ENCODE data around the gene C3orf20.
"Not testable (repeated sequence)": the region's sequence is repeated elsewhere in the genome, so short reads cannot be mapped to it uniquely, and the experiment has no call there.

Gene C3orf20

GRCh38 chr3:14641346-14641745 lies 33.6 kb upstream of the C3orf20 start:
- peaks cover 24% of the 10 kb centered on the region for H3K27me3 Mint-ChIP-seq
- H3K27ac Mint-ChIP-seq = no peak overlapping the region
- H3K9me3 Mint-ChIP-seq = no peaks in the 10 kb centered on the region
- H3K36me3 Mint-ChIP-seq (ENCODE audit: low read depth) = no peaks in the 10 kb centered on the region
- no peaks in the 10 kb centered on the region for H3K4me1 Mint-ChIP-seq (ENCODE audit: low read depth)
- no peak overlapping the region for H3K4me3 Mint-ChIP-seq

- H3K4me3 Mint-ChIP-seq = no peak overlapping the region
- no peak overlapping the region for H3K27ac Mint-ChIP-seq
- peaks cover 12% of the 10 kb centered on the region for H3K4me1 Mint-ChIP-seq (ENCODE audit: low read depth)
- H3K9me3 Mint-ChIP-seq = no peaks in the 10 kb centered on the region
- no peaks in the 10 kb centered on the region for H3K36me3 Mint-ChIP-seq (ENCODE audit: low read depth)
- H3K27me3 Mint-ChIP-seq = no peaks in the 10 kb centered on the region
Measured at GRCh38 chr3:14645453-14645852, 29.5 kb upstream of the C3orf20 start.

GRCh38 chr3:14646131-14646573 lies 28.8 kb upstream of the C3orf20 start:
- Mint-ChIP-seq H3K27ac (no peak overlapping the region), H3K4me1 (ENCODE audit: low read depth) (peaks cover 16% of the 10 kb centered on the region), H3K9me3 (no peaks in the 10 kb centered on the region), H3K4me3 (no peak overlapping the region), H3K27me3 (no peaks in the 10 kb centered on the region), H3K36me3 (ENCODE audit: low read depth) (no peaks in the 10 kb centered on the region)

GRCh38 chr3:14646589-14647413 lies 28.1 kb upstream of the C3orf20 start:
- Mint-ChIP-seq H3K9me3 (no peaks in the 10 kb centered on the region), H3K36me3 (ENCODE audit: low read depth) (no peaks in the 10 kb centered on the region), H3K27ac (no peak overlapping the region), H3K4me1 (ENCODE audit: low read depth) (peaks cover 19% of the 10 kb centered on the region), H3K27me3 (no peaks in the 10 kb centered on the region), H3K4me3 (no peak overlapping the region)

GRCh38 chr3:14647976-14648955 lies 26.7 kb upstream of the C3orf20 start:
- H3K4me3 Mint-ChIP-seq = no peak overlapping the region
- peaks cover 32% of the 10 kb centered on the region for H3K4me1 Mint-ChIP-seq (ENCODE audit: low read depth)
- H3K9me3 Mint-ChIP-seq = no peaks in the 10 kb centered on the region
- no peaks in the 10 kb centered on the region for H3K27me3 Mint-ChIP-seq
- H3K36me3 Mint-ChIP-seq (ENCODE audit: low read depth) = no peaks in the 10 kb centered on the region
- H3K27ac Mint-ChIP-seq = no peak overlapping the region

- Mint-ChIP-seq H3K4me1 (ENCODE audit: low read depth) (peaks cover 40% of the 10 kb centered on the region), H3K27ac (no peak overlapping the region)
Measured at GRCh38 chr3:14649466-14649865, 25.5 kb upstream of the C3orf20 start.

GRCh38 chr3:14650193-14650592 lies 24.7 kb upstream of the C3orf20 start:
- Mint-ChIP-seq H3K4me1 (ENCODE audit: low read depth) (peaks cover 40% of the 10 kb centered on the region), H3K9me3 (no peaks in the 10 kb centered on the region), H3K36me3 (ENCODE audit: low read depth) (peaks cover 11% of the 10 kb centered on the region), H3K27me3 (no peaks in the 10 kb centered on the region), H3K27ac (peak overlapping the region; percentile 98), H3K4me3 (peak overlapping the region; percentile 93)

More at GRCh38 chr3:14649466-14649865, 25.5 kb upstream of the C3orf20 start:
- peak overlapping the region; percentile 93 for H3K4me3 Mint-ChIP-seq
- peaks cover 9% of the 10 kb centered on the region for H3K36me3 Mint-ChIP-seq (ENCODE audit: low read depth)
- H3K9me3 Mint-ChIP-seq = no peaks in the 10 kb centered on the region
- no peaks in the 10 kb centered on the region for H3K27me3 Mint-ChIP-seq

- H3K36me3 Mint-ChIP-seq (ENCODE audit: low read depth) = peaks cover 23% of the 10 kb centered on the region
- H3K9me3 Mint-ChIP-seq = no peaks in the 10 kb centered on the region
- H3K4me3 Mint-ChIP-seq = peak within 1 kb of the TSS; percentile 93
- H3K4me1 Mint-ChIP-seq (ENCODE audit: low read depth) = peaks cover 44% of the 10 kb centered on the region
- peak within 1 kb of the TSS; percentile 98 for H3K27ac Mint-ChIP-seq
- no peaks in the 10 kb centered on the region for H3K27me3 Mint-ChIP-seq
Measured at GRCh38 chr3:14651440-14652251, 23.3 kb upstream of the C3orf20 start, which contains the start of gene CCDC174. TSS of gene CCDC174 (plus strand) at chr3:14651762. CDS start at chr3:14651837, 75 bp downstream.

GRCh38 chr3:14652360-14652907 lies 22.5 kb upstream of the C3orf20 start:
- peaks cover 52% of the 10 kb centered on the region for H3K4me1 Mint-ChIP-seq (ENCODE audit: low read depth)
- H3K27ac Mint-ChIP-seq = peak overlapping the region; percentile 98
- not testable (repeated sequence) for H3K9me3 Mint-ChIP-seq, H3K27me3 Mint-ChIP-seq
- H3K36me3 Mint-ChIP-seq (ENCODE audit: low read depth) = peaks cover 31% of the 10 kb centered on the region
- H3K4me3 Mint-ChIP-seq = peak overlapping the region; percentile 93

GRCh38 chr3:14657579-14657978 lies 17.4 kb upstream of the C3orf20 start:
- Mint-ChIP-seq H3K9me3 (no peaks in the 10 kb centered on the region), H3K4me1 (ENCODE audit: low read depth) (peaks cover 43% of the 10 kb centered on the region), H3K4me3 (no peak overlapping the region), H3K27me3 (no peaks in the 10 kb centered on the region), H3K36me3 (ENCODE audit: low read depth) (peaks cover 74% of the 10 kb centered on the region), H3K27ac (peak overlapping the region; percentile 47)

GRCh38 chr3:14658978-14659377 lies 16.0 kb upstream of the C3orf20 start:
- H3K9me3 Mint-ChIP-seq = no peaks in the 10 kb centered on the region
- H3K27ac Mint-ChIP-seq = no peak overlapping the region
- H3K36me3 Mint-ChIP-seq (ENCODE audit: low read depth) = peaks cover 82% of the 10 kb centered on the region
- no peak overlapping the region for H3K4me3 Mint-ChIP-seq
- peaks cover 29% of the 10 kb centered on the region for H3K4me1 Mint-ChIP-seq (ENCODE audit: low read depth)
- no peaks in the 10 kb centered on the region for H3K27me3 Mint-ChIP-seq

- Mint-ChIP-seq H3K9me3 (no peaks in the 10 kb centered on the region), H3K27me3 (no peaks in the 10 kb centered on the region), H3K4me1 (ENCODE audit: low read depth) (peaks cover 25% of the 10 kb centered on the region), H3K36me3 (ENCODE audit: low read depth) (peaks cover 88% of the 10 kb centered on the region), H3K27ac (peak overlapping the region; percentile 86), H3K4me3 (no peak overlapping the region)
Measured at GRCh38 chr3:14660942-14661341, 14.0 kb upstream of the C3orf20 start.

GRCh38 chr3:14663396-14664135 lies 11.4 kb upstream of the C3orf20 start:
- Mint-ChIP-seq H3K9me3 (no peaks in the 10 kb centered on the region), H3K27ac (peak overlapping the region; percentile 58), H3K27me3 (no peaks in the 10 kb centered on the region), H3K4me3 (no peak overlapping the region), H3K4me1 (ENCODE audit: low read depth) (peaks cover 9% of the 10 kb centered on the region), H3K36me3 (ENCODE audit: low read depth) (peaks cover 84% of the 10 kb centered on the region)

Measured in stimulated activated naive CD8-positive, alpha-beta T cell treated with anti-CD3 and anti-CD28 coated beads, Interleukin-15, Interleukin-2, amounts not matched to agents 100 ng/mL and 50 ng/mL, for 24 hours (primary cell).